Measurements from ENCODE around the gene RGS19. TPM values are rescaled to one million over a fixed set of nuclear protein-coding genes. Genes with fewer than 3 reads are reported as not detected.

The RGS19 gene
- total RNA-seq, 1 donor from 2014 or later, result 3.1 TPM

DNA sequence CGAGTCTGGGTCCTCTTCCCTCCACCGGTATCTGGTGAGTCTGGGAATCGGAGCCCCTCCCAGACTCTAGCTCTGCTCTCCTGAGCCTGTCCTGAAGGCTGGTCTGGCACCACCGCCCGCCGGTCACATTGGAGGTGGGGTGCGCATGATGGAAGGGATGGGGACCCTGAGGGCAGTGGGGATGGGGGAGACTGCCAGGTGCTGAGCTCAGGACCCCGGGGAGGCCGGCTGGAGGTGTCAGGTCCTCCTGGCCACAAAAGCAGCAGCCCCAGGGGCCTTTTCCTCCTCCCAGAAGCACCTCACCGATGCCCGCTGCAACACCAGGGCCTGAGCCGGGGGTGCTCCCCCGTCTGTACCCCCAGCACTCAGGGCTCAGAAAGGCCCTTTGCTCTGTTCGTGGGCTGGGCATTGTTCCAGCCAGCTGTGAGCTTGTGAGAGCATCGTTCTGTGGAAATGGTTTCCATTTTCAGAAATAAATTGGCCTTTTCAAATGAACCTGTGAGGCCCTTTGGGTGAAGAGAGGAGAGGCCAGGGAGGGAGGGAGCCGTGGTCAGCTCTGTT, 30.6 kb upstream of the RGS19 start:
- DNase-seq (ENCODE audit: low spot score), result peak; percentile 49
- intact Hi-C loops (cut with DNase I), result no loop called here

DNA sequence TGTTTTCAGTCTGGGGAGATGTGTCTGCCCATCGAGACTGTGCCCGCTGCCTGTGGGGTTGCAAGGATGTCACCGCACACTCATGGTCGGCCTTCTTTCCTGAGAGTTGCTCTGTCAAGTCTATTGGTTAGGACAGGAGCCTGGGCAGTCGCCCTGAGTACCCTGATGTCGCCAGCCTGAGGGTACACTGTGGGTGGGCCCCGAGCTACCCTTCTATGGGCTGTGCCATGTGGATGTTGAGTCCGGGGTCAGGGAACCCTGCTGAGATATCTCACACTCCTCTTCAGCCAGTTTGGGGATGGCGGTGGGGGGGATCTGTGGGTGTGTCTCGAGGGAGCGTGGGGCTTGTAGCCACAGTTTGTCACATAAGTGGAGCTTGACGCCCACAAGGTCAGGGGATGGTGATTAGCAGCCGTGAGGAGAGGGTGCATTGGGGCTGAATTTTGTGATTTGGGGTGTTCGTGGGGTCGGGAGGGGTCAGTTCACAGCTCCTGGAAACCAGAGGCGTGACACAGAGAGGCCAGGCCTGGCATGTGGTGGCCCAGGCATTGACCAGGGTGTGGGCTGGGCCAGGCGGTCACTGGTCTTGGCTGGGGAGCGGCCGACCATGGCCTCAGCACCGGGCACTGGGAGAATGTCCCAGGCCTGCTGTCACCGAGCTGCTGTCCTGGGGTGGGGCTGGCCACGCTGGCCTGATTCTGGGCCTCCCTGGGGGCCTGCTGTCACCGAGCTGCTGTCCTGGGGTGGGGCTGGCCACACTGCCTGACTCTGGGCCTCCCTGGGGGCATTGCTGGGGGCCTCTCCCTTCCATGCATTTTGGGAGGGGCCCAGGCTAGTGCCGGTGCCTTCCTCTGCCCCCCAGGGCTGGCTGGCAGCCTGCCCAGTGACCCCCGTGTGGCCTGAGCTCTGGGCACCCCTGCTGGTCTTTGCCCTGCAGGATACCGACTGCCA, 29.7 kb upstream of the RGS19 start:
- intact Hi-C loops (cut with DNase I), result no loop called here
- DNase-seq (ENCODE audit: low spot score), result peak; percentile 67

DNA sequence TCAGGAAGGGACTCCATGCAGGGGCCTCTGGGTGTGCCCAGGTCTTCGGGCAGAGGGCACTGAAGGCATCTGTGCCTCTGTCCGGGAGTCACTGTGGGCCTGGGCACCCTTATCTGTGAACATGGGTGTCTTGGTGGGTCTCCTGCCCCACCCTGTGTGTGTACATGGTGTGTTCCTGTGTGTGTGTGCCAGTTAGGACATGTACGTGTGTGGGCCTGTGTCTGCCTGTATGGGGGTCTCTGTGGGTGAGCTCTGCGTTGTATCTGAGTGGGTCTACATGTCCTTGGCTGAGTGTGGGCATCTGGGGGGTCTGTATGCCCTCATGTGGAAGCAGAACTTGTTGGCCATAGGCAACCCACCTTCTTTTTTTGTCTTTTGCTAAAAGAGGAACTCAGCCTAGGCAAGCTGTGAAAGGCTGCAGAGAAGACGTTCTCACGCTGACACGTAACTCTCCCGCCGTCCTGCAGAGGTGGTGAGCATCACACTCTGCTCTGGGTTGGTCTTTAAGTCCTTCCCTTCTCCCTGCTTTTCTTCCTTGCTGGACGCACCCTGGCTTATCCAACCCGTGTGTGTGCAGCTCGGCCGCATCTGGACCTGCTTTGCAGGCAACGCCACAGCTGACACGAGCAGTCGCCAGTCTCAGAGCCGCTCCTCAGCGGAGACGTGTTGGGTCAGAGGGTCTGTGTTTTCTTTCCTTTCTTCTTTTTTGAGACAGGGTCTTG, 28.6 kb upstream of the RGS19 start:
- peak; percentile 55 for DNase-seq (ENCODE audit: low spot score)
- intact Hi-C loops (cut with DNase I), result no loop called here

DNA sequence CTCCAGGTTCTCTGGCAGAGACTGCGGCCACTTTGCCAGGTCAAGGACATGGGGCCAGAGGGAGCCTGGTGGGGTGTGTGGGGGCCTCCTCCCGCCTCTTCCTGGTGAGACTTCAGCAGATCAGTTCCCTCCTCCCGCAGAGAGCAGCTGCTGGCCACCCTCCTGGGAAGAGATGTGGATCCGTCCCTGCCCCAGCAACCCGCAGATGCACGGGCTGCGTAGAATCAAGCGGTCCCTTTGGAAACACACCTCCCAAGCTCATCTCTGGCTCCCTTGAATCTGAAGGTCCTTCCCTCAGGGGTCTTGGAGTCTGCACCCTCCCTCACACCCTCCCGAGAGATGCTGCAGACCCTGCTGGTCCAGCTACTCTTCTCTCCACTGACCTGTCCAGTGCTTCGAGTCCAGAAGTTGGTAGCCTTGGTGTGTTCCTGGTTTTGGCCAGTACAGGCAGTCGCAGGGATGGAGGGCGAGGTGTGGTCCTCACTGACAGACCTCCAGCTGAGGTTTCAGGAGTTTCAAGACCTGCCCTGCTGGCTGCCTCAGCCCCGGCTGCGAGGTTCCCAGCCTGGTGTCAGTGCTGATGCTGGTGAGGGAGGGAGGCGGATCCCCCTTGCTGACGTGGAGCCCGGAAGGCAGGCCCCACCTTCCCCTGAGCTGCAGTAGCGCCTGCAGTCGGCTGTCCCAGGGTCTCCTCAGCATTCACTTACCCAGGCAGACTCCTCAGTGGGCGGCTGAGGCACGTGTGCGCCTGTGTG, 27.8 kb upstream of the RGS19 start, which contains the start of gene NPBWR2:
Gene NPBWR2, minus strand, starts transcription at position 585 of the 755 bp plus-strand sequence. CDS start 734 bp downstream, outside the sequence.
- DNase-seq (ENCODE audit: low spot score), result peak; percentile 71
- intact Hi-C loops (cut with DNase I), result no loop called here

DNA sequence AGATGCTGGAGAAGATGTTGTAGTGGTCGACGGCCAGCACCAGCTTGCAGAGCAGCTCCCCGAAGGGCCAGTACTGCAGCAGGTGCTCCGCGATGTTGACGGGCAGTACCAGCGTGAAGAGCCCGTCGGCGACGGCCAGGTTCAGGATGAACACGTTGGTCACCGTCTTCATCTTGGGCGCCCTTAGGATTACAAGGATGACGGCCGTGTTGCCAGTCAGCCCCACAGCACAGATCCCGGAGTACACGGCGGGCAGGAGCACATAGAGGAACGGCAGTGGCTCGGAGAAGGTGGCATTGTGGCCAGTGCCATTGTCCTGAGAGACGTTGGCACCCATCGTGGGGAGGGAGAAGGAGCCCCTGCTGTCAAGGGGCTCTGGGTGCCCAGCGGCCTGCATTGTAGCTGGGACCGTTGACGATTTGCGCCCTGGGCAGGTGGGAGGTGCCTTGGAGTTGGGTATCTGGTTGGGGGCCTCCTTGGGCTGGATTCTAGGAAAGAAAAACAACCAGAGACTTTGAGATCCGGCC, 27.2 kb upstream of the RGS19 start:
- DNase-seq (ENCODE audit: low spot score), result peak; percentile 36
- intact Hi-C loops (cut with DNase I), result no loop called here

DNA sequence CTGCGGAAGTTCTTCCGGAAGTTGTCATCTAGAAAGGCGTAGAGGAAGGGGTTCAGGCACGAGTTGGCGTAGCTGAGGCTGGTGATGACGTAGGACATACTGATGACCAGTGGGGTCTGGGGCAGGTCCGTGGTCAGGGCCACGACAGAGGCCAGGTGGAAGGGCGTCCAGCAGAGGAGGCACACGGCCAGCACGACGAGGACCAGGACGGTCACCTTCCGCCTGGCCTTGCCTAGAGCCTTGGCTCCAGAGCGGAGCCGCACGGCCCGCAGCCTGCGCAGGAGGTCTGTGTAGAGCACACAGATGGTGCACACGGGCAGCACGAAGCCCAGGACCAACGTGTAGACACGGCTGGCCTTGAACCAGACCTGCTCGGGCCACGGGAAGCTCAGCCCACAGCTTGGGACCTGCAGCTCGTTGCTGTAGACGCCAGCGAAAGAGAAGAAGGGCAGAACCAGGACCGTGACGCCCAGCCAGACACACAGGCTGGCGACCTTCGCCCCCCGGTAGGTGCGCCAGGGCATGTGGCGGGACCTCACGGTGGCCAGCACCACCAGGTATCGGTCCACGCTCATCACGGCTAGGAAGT, 26.6 kb upstream of the RGS19 start:
- intact Hi-C loops (cut with DNase I), result no loop called here
- DNase-seq (ENCODE audit: low spot score), result peak; percentile 68

DNA sequence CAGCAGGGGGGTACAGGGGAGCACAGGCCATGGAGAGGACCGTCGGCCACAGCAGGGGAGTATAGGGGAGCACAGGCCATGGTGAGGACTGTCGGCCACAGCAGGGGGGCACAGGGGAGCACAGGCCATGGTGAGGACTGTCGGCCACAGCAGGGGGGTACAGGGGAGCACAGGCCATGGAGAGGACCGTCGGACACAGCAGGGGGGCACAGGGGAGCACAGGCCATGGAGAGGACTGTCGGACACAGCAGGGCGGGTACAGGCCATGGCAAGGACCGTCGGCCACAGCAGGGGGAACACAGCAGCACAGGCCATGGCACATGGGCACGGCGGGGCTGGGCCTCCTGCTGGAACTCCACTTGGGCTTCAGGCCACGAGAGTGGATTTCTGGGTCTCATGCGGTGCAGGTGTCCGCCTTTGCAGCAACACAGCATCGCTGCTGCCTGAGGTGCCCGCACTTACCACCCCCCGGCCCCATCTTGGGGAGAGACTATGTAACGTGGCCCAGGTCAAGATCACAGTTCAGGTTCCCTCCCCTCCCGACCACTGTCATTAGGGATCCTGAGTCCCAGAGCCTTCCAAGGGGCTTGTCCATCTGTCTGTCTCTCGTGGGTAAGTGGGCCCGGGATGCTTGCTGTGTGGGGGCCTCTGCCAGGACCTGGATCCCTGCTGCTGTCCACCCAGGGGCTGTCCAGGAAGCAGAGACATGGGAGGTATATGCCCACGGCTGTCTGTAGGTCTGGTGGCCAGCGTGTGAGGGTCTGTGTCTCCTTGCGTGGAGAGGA, 25.5 kb upstream of the RGS19 start:
- intact Hi-C loops (cut with DNase I), result no loop called here
- peak; percentile 71 for DNase-seq (ENCODE audit: low spot score)

DNA sequence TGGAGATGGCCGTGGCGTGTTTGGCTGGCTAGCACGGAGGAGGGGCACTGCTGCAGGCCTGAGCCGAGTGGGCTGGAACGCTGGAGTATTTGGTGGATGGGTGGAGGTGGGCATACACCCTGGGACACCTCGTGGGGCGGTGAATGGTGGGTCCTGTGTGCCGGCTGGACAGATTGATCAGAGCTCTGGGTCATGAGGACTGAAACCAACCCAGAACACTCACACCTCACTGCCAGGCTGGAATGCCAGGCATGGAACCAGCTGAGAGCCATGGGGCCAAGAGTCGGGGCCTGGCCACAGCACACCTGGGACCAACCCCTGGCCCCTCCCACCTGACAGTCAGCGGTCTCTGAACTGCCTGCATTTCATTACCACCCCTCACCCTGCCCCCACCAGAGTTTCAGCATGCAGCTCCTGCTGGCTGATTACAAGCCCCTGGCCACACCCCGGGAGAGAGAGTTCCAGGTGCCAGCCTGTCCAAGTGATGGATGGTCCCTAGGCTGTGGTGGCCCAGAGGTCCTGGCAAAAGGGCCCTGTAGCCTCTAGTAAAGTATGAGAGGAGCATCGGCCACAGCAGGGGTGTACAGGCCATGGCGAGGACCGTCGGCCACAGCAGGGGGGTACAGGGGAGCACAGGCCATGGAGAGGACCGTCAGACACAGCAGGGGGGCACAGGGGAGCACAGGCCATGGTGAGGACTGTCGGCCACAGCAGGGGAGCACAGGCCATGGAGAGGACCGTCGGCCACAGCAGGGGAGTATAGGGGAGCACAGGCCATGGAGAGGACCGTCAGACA, 24.8 kb upstream of the RGS19 start:
- peak; percentile 58 for DNase-seq (ENCODE audit: low spot score)
- intact Hi-C loops (cut with DNase I), result no loop called here

DNA sequence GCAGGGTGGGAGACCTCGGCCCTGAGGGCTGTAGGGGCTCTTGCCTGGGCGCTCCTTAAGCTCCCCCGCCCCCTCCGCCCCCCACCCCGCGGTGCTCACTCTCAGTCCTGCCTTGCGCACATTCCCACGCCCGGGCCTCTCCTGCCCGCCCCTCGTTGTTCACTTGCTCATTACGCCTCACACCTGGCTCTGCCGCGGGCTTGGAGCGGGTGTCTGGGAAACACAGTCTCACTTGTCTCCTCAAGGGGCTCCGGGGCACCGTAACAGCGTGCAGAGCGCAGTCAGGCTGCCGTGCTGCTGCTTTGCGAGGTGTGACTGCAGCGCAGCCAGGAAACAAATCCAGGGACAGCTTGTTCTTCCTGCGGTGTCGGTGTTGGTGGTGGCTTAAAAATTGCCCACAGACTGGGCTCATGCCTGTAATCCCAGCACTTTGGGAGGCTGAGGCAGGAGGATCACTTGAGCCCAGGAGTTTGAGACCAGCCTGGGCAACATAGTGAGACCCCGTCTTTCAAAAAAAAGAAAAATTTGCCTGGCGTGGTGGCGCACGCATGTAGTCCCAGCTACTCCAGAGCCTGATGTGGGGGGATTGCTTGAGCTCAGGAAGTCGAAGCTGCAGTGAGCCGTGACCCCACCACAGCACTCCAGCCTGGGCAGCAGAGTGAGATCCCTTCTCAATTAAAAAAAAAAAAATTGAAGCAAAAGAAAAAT, 23.5 kb upstream of the RGS19 start:
- DNase-seq (ENCODE audit: low spot score), result peak; percentile 72
- intact Hi-C loops (cut with DNase I), result no loop called here

DNA sequence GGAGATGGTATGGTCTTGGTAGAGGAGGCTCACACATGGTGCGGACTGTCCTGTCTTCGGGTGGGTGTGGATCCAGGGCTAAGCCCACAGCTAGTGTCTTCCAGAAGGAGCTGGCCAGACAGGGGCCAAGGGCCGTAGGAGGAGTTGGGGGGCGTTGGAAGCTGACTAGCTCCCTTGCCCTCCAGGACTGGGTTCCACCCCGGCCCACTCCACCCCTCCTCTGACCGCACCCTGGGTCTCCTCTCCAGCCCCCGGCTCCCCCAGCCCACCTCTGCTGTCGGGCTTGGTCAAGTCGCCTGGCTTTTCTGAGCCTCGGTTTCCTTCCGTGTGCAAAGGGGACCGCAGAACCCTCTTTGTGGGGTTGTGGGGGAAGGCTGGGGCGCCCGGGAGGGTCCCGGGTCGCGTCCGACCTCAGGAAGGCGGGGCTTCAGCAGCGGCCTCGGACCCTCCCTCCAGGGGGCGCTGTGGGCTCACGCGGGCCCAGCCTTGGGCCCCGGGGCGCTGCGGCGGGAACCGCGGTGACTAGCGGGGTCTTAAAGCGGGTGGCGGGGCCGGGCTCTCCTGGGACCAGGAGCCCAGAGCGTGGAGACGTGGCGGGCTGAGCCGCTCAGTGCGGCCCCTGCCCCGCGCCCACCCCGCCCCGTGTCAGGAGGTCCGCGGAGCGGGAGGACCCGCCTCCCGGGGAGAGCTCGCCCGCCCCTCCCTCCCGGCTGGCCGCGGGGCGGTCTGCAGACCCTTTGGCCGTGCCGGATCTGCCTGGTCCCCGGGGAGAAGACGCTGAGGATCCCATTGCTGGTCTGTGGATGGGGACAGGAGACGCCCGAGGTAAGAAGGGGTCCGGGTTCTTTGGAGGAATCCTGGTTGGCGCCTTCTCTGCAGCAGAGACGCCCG, 22.7 kb upstream of the RGS19 start:
- DNase-seq (ENCODE audit: low spot score), result peak; percentile 74
- intact Hi-C loops (cut with DNase I), result no loop called here

DNA sequence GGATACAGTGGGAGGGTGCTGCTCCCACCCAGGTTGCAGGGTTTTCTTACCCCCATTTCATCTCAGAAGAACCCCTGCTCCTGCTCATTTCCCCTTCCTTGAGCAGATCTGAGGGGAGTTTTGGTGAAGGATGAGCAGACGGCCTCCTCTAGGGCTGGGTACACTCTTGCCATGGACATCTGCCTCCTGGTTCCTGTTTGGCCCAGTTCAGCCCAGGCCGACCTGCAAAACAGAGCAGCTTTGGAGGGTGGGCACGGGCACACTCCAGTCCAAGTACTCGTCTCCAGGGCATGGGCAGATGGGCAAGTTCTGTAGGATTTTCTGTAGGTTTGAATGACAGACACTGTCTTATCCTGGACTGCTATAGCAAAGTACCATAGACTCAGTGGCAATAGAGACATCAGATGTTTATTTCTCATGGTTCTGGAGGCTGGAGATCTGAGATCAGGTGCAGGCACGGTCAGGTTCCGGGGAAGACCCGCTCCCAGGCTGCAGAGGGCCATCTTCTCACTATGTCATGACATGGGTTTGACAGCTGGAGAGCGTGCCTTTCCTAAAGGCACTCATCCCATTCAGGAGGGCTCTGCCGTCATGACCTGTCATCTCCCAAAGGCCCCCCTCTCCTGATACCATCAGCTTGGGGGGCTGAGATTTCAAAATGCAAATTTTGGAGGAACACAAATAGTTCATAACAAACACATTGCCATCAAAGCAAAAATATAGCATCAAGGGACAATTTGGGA, 21.8 kb upstream of the RGS19 start:
- DNase-seq (ENCODE audit: low spot score), result no peak

DNA sequence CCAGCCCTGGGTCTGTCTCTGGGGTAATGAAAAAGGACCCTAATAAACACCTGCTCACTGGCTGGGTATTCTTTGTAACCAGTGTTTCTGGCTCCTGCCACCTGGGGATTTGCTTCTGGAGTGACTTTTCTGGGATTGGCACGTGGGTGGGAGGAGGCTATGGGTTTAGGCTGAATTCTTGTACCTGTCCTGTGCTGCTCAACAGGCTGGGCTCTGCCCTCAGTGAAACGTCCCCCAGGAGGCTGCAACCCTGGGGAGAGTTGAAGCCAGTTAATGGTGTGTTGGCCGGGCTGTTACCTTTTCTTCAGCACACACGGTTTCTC, 21.2 kb upstream of the RGS19 start:
- intact Hi-C loops (cut with DNase I), result no loop called here
- DNase-seq (ENCODE audit: low spot score), result no peak

More for the DNA sequence above, 21.8 kb upstream of the RGS19 start:
- intact Hi-C loops (cut with DNase I), result no loop called here

DNA sequence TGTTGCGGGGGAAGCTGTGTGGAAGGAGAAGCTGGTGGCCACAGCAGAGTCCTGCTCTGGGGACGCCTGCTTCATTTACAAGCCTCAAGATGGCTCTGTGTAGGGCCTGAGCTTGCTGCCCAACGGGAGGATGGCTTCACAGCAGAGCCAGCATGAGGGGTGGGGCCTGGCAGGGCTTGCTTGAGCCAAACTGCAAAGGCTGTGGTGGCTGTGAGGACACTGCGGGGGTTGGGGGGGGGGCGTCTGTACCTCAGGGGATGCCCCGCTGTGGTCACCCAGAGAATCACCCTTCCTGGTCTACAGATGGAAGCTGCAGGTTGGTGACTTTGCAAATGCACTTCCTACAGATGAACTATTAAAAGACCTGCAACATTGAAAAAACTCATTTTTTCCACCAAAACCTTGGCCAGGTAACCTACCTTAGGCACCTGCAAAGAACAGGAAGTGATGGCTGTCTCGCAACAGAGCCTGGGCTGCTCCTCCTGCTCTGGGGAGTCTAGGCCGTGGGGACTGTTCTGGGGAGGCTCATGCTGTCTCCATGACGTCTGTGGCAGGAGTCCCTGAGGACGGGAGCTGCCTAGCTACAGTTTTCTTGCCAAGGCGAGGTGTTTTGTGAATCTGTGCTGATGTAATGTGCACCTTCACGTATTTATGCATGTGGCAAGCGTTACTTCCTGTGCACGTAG, 20.7 kb upstream of the RGS19 start:
- DNase-seq (ENCODE audit: low spot score), result no peak
- intact Hi-C loops (cut with DNase I), result no loop called here

DNA sequence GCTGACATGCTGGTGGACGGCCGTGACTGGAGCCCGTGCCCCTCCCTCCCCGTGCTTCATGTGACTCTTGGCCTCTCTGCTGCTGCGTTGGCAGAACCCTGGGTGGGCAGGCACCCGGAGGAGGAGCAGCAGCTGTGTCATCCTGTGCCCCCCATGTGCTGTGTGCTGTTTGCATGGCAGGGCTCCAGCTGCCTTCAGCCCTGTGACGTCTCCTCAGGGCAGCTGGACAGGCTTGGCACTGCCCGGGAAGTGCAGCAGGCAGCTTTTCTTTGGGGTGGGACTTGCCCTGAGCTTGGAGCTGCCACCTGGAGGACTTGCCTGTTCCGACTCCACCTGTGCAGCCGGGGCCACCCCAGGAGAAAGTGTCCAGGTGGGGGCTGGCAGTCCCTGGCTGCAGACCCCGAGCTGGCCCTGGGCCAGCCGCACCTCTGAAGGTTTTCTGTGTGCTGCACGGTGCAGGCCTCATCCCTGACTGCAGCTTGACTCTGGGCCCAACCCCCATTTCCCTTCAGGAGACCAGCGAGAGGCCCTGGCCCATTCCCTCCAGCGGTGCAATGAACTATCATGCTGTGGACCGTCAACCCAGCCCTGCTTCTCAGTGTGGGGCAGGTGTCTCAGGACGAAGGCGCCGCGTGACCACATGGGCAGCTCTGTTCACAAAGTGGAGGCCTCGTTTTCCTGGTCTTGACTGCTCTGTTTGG, 19.9 kb upstream of the RGS19 start:
- intact Hi-C loops (cut with DNase I), result no loop called here
- no peak for DNase-seq (ENCODE audit: low spot score)

Data from cardiac septum (tissue), 1 donor.